SK-N-SH treated with all-trans-retinoic acid at 6 μM for 48 hours (cell line): Measurements from ENCODE around the gene FBXL17.

Source experiments
- CSRNP3 ChIP-seq: fragments of 250-450 bp; sonication (Bioruptor Pico); IDR thresholded peaks from 2 replicates; pipeline ENCODE4 v1.5.1; 2021; ENCODE audit warnings: mild to moderate bottlenecking, moderate library complexity
- PPARA ChIP-seq: fragments of 250-450 bp; sonication (Bioruptor Pico); IDR thresholded peaks from 2 replicates; pipeline ENCODE4 v1.5.0; 2020; ENCODE audit warnings: mild to moderate bottlenecking, borderline replicate concordance
- TCF4 ChIP-seq: fragments of 250-450 bp; sonication (Bioruptor Pico); IDR thresholded peaks from 2 replicates; pipeline ENCODE4 v1.8.0; 2021; ENCODE audit warnings: mild to moderate bottlenecking, moderate library complexity, borderline replicate concordance
- TOX ChIP-seq: fragments of 250-450 bp; sonication (Bioruptor Pico); IDR thresholded peaks from 2 replicates; pipeline ENCODE4 v1.8.0; 2021; ENCODE audit warnings: mild to moderate bottlenecking, moderate library complexity, borderline replicate concordance
- TSHZ2 ChIP-seq: fragments of 250-450 bp; sonication (Bioruptor Pico); IDR thresholded peaks from 2 replicates; pipeline ENCODE4 v1.5.0; 2020; ENCODE audit warnings: mild to moderate bottlenecking, moderate library complexity
- ZC3H10 ChIP-seq: fragments of 250-450 bp; sonication (Bioruptor Pico); IDR thresholded peaks from 2 replicates; pipeline ENCODE4 v1.5.1; 2021; ENCODE audit warnings: mild to moderate bottlenecking, moderate library complexity
- ZNF8 ChIP-seq: fragments of 450-650 bp; formaldehyde crosslinking; IDR thresholded peaks from 2 replicates; pipeline ENCODE4 v1.5.0; 2020; ENCODE audit warnings: mild to moderate bottlenecking, moderate library complexity
- TF ChIP-seq, protein P1 (sequence below): fragments of 250-450 bp; sonication (Bioruptor Pico); IDR thresholded peaks from 2 replicates; pipeline ENCODE4 v1.8.0; 2020; ENCODE audit warnings: mild to moderate bottlenecking, moderate library complexity, borderline replicate concordance

DNA sequence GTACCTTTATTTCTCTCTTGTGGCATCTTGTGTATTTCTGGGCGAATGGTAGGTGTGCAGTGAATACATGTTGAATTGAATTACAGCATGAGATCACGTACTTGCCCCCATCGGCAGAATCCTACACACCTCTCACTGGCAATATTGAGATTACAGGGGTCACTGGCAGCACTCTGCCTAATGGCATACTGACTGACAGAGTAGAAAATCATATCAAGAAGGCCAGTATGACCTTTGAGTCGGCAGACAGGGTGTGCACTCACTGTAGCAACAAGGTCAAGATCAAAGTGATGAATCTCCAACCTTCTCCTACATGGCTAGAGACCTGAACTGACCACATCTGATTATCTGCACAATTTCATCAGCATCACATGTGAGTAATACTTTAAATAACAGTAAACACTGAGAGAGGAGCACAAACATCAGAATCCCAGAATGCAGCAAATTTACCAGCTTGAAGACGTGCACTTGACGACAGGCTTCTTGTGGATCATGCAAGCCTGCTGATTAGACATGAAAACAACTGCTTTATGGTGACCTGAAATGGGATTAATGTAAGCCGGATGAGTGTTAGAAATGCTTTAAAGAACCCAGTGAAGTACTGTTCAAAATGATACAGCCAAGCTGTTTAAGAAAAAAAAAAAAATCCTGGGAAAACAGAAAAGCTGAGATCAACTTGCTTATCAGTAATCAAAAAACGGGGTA lies 444.1 kb downstream of the FBXL17 start:
- TF ChIP-seq TCF4 (CRISPR knock-in tag): no peak
- TF ChIP-seq CSRNP3 (CRISPR knock-in tag): no peak
- TF ChIP-seq TSHZ2 (CRISPR knock-in tag): no peak
- TF ChIP-seq, protein P1, sequence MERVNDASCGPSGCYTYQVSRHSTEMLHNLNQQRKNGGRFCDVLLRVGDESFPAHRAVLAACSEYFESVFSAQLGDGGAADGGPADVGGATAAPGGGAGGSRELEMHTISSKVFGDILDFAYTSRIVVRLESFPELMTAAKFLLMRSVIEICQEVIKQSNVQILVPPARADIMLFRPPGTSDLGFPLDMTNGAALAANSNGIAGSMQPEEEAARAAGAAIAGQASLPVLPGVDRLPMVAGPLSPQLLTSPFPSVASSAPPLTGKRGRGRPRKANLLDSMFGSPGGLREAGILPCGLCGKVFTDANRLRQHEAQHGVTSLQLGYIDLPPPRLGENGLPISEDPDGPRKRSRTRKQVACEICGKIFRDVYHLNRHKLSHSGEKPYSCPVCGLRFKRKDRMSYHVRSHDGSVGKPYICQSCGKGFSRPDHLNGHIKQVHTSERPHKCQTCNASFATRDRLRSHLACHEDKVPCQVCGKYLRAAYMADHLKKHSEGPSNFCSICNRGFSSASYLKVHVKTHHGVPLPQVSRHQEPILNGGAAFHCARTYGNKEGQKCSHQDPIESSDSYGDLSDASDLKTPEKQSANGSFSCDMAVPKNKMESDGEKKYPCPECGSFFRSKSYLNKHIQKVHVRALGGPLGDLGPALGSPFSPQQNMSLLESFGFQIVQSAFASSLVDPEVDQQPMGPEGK (CRISPR knock-in tag): no peak
- no peak for TF ChIP-seq PPARA (CRISPR knock-in tag)
- TF ChIP-seq ZNF8: no peak
- no peak for TF ChIP-seq ZC3H10 (CRISPR knock-in tag)
- no peak for TF ChIP-seq TOX (CRISPR knock-in tag)
